HL-60/S4 treated with retinoic acid at 250 ng/mL for 4 days and 3 days (cell line): ENCODE data around the gene PARVA.
"Not testable (repeated sequence)": the region's sequence is repeated elsewhere in the genome, so short reads cannot be mapped to it uniquely, and the experiment has no call there.

Source experiments
- in situ Hi-C: fragments of 300-500 bp; cut with MboI; formaldehyde crosslinking; loops from 2 replicates; pipeline ENCODE4 v1.7.0; 2022; ENCODE audit warnings: low sequenced_read_pairs

Gene PARVA, protein sequence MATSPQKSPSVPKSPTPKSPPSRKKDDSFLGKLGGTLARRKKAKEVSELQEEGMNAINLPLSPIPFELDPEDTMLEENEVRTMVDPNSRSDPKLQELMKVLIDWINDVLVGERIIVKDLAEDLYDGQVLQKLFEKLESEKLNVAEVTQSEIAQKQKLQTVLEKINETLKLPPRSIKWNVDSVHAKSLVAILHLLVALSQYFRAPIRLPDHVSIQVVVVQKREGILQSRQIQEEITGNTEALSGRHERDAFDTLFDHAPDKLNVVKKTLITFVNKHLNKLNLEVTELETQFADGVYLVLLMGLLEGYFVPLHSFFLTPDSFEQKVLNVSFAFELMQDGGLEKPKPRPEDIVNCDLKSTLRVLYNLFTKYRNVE

DNA sequence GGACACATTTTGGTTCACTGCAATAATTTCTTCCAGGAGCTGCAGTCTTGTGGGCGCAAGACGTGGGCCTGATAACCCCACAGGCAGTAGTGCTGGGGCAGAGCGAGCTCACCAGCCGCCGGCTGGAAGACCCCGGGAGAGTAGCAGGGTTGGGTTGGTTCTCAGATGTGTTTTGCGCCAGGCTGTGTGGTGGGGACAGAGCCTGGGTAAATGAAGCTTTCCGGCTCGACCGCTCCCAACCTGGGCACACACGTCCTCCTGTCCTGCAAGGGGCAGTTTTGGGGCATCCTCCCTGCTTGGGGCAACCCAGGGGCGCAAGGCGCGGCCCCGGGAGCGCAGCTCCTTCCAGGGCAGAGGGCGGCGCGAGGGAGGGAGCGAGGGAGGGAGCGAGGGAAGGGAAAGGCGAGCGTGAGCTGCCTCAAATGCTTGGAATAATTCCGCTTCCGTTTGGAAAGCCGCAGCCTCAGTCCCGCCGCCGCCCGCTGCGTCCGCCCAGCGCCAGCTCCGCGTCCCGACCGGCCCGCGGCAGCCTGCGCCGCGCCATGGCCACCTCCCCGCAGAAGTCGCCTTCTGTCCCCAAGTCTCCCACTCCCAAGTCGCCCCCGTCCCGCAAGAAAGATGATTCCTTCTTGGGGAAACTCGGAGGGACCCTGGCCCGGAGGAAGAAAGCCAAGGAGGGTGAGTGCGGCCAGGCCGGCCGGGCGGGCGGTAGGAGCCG lies at the start of gene PARVA:
Gene PARVA, plus strand, starts transcription at position 466 of the 718 bp plus-strand sequence. Its CDS starts 77 bp downstream, at position 543.
- in situ Hi-C loops = no loop called here

DNA sequence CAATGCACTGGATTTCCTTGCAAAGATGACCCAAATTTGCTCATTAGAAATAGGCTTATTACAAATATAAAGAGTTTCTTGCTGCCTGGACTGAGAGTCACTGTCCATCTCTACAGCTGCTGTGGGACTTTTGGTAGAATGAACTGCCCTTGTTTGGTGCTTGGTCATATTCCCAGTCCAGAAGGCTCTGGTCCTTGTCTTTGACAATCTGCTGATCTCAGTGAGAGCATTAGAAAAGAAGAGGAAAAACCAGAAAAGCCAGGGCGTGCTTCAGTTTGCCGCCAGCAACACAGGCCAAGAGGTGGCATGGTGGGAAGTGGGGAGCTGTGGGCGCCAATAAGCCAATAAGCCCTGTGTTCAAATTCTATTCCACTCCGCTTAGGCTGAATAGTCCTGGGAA lies 48.2 kb upstream of the PARVA start:
- in situ Hi-C loops = no loop called here

DNA sequence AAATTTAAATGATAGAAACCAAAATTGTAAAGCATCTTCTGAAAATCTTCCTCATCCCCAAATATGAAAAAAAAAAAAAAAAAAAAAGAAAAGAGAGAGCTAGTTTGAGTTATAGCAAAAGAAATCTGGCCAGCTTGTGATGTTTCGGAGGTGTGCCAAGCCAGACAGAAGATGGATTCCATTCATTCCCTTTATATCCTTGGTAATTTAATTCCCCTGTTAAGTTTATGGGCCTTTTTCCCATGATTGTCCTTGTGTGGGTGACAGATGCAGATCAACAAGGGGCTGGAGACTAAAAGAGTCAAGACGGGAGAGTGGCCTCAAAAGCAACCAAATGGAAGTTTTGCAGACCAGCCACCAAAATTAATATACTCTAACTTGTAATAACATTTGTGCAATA lies 47.6 kb upstream of the PARVA start:
- in situ Hi-C loops = no loop called here

DNA sequence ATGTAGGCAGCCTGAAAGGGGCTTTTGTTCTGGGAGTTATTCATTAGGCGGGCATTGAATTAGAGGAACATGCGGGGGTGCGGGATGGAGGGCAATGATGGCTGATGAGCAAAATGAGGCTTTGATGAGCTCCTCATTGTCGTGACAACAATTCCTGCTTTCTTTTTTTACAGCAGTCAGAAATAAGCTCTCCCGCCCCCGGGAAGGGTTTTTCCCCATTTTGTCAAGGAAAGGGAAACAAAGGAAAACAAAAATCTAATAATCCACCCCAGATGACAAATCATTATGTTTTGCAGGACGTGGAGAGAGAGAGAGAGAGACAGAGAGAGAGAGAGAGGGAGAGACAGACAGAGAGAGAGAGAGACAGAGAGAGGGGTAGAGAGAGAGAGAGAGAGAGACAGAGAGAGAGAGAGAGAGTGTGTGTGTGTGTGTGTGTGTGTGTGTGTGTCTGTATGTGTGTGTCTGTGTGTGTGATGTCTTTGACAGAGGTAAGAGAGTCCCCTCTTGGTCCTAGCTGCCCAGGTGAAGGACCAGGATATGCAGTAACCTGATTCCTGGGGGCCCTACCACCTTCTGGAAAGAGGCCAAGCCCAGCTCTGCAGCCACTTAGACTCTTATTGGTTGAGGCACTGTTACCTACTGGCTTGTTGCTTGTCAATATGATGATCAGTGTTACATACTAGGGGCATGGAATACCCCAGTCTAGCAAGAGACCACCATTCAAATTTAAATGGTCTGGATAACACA lies 46.7 kb upstream of the PARVA start:
- in situ Hi-C loops = no loop called here

DNA sequence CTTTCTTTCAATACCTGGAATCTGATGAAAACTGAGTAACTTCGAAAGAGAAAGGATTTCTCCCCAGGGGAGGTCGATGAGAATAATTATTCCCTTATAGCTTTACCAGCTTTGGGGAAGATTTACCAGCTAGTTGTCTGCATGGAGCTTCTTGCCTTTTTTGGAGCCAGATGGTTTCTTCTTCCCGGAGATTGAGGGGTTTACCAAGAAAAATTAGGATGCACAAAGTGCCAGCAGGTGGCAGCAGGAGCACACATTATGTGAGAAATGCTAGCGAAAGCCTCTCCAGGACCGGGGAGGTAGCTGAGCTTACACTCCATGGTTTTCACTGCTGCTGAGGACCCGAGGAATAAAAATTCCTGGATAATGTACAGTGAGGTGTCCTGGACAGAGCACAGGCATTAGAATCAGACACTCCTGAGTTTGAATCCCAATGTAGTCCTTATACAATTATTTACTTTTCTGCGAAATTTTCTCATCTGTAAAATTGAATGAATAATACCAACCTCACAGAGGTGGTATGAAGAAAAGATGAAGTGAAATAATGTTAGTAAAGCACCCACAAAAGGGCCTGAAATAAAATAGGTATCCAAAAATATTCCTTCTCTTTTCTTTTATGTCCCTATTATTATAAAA lies 46.0 kb upstream of the PARVA start:
- in situ Hi-C loops = no loop called here

DNA sequence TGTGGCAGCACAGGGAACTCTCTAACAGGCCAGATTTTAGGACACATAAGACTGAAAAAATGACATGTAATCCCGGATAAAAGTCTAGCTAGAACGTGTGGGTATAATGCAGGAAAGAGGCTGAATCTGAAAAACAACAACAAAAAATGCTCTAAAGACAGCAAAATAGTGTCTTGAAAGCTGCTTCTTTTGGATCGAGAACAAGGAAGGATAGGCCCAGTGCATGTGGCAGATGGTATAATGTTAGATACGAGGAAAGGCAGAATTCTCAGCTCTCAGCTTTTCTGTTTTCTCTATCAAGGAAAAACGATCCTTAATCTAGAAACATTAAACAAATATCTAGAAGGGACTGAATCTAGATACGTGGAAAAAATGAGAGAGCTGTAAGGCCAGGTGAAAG lies 33.8 kb upstream of the PARVA start:
- in situ Hi-C loops = no loop called here

DNA sequence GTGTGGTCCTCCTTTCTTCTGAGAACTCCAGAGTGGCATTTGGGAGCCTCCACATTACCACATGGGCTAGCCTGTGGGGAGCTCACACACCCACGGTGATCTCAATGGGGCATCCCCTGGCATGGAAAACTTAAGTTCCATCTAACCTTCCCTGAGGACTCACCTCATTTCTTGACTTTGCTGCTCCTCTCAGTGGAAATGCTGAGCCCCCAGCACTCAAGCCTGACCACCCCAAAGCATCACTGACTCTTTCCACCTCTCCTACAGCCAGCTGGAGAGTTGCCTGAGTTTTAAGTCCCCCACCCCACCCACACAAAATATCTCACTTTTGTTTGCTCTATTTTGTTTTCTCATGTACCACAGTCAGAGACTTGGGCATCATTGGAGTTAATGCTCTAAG lies 23.8 kb upstream of the PARVA start:
- in situ Hi-C loops = no loop called here

DNA sequence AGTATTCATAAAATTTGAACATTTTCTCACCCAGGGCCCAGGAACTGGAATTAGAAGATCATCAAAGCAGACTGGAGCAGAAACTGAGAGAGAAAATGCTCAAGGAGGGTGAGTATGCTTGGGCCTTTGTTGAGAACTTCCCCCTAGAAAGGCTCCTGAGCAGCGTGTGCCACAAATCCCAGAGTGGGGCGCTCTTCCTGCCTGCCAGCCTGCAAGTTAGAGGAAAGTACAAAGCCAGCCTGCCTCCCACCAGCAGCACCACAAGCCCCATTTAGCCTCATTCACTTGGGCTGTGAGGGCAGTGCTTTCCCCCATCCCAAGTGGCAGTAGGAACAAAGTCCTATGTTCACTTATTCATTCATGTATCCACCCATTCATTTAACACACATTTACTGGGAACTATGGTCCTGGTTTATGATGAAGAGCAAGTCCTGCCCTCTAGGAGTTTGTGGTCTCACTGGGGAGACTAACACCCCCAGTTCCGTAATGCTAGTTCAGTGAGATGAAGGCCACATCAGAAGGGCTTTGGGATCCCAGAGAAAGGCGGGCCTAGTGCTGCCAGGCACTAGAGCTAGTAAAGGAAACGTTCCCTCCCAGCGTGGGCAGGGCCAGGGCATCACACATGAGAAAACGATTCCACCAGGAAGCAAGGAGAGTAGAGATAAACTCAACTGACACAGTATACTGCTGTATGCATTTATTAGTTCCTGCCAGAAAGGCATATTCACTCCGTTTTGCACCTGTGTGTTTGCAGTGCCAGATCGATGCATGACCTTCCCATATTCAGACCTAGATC lies 22.4 kb upstream of the PARVA start:
- in situ Hi-C loops = no loop called here

DNA sequence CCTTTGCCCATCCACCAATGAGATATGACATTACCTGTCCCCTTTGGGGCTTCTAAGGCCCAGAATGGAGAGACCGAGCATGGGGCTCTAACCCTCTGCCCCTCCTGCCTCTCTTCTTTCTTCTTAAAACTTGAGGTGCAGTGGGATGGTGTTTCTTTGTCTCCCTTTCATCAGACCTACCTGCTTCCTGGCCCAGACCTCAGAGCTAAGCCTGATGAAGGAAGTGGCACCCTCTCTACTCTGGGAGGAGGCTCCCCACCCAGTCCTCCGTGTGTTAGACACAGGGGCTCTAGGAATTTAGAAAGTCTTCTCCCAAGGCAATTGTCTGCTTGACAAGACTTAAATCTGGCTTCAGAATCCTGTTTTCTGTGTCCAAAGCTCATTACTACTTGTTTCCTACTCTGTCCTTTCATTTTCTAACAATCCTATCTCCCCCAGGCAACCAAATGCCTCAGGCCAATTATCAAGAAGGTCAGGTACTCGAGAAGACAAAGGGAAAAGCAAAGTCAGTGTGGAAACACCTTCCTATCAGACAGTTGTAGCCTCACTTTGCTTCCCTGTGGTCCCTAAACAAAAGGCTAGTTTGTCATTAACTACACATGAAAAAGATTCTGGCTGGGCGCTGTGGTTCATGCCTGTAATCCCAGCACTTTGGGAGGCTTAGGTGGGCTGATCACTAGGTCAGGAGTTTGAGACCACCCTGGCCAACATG lies 20.3 kb upstream of the PARVA start:
- in situ Hi-C loops = no loop called here

DNA sequence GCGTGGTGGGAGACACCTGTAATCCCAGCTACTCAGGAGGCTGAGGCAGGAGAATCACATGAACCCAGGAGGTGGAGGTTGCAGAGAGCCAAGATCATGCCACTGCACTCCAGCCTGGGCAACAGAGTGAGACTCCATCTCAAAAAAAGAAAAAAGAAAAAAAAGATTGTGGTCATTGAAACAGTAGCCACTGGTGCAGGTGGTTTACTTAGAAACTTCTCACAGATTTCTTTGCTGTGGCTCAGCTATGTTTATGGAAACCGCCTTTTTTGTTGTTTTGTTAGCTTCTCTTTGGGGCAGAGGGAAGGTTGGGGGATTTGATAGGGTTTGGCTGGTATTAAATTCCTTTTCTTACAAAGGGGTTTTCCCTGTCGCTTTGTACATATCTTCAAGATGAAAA lies 19.7 kb upstream of the PARVA start:
- in situ Hi-C loops = not testable (repeated sequence)

DNA sequence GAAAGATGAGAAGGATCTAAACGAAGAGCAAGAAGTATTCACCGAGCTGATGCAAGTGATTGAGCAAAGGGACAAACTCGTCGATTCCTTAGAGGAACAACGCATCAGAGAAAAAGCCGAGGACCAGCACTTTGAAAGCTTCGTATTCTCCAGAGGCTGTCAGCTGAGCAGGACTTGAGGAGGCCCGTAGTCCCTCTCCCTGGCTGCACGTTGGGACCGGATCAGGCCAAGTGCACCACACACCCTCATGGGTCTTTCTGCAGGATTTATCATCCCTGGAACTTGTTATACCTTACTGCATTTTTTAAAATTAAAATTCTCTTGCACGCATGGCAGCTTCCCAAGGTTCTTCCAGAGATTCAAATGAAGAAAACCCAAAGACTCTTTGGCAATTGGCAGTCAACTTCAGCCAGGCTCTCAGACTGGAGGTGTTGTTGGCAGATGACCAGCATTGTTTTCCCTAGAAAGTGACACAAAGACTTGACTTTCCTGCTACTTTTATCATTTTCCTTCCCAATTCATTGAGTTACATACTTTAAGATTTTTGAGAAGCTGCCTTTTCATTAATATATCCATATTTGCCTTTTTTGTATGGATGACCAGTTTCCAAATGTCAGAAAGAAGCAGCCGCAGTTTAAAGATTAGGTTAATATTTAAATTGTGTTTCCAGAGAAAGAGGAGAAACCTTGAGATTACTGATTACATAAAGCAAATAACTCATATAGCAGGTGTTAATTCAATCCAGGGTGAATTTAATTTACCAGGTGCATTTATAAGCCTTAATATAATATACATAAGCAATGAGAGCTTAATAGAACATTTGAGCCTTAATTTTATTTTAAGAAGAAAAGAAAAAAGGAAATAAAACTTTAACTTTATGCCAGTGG lies 18.8 kb upstream of the PARVA start:
- in situ Hi-C loops = no loop called here

DNA sequence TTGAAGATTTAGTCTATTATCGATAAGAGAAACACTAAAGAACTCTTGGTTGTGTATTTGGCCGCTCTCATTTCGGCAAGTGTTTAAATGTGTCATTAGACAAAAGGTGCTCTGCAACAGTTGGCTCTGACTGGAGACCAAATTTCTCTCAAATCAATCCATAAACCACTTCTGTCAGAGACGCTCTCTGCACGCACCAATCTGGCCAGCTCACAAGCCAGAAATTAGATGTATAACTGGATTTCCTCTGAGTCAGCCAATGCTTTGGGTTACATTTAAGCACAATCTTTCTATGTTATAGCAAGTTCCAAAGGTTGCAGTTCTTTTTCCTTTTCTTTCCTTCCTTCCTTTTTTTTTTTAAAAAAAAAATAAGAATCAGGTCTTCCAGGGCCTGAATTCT lies 17.6 kb upstream of the PARVA start:
- in situ Hi-C loops = no loop called here

DNA sequence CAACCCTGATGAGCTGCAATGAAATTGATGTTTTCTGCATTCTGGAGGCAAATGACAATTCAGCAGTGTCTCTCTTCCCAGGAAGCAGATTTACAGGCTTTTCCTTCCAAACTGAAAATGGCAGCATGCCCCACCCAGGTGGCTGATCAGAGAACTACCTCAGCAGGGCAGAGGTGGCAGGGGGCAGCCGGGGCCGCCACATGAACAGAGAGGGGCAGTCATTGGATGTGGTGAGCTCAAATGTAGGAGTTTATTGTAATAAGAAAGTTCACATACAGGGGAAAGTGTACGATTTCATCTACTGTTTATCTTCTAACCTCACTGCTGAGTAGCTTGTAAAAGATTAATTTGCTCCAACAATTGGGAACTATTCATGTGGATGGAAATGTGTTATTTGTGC lies 15.7 kb upstream of the PARVA start:
- in situ Hi-C loops = no loop called here

DNA sequence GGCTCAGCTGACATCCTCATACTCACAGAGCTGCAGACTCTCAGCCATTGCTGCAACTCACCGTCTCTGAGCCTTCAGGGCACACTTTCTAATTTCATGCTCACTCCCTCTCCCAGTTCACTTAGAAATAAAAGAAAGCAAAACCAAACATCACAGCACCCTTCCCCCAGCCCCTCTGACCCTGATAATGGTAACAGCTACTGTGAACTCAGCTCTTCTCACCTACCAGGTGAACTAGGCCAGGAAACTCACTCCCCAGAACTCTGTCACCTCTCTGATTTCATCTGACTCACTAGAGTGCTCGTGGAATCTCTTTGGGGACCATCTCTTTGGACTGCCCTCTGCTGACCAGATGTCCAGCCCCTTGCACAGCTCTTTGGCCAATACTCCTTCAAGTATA lies 14.5 kb upstream of the PARVA start:
- in situ Hi-C loops = no loop called here

DNA sequence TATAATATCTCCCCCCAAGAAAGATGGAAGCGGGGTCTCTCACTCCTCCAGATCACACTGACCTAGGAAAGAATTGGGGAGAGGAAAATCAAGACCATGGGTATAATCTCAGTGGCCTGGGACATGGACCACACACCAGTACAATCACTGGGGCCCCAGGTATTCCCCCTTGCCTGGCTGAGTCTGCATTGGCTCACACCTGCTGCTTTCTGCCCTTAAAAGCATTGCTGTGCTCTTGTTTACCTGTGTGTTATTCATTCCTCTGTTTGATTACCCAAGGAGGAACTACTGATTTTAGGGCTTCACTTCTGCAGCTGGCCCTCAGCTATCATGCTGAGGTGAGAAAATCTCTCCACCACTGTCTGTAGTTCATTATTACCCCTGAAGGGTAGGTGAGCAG lies 14.0 kb upstream of the PARVA start:
- in situ Hi-C loops = no loop called here

DNA sequence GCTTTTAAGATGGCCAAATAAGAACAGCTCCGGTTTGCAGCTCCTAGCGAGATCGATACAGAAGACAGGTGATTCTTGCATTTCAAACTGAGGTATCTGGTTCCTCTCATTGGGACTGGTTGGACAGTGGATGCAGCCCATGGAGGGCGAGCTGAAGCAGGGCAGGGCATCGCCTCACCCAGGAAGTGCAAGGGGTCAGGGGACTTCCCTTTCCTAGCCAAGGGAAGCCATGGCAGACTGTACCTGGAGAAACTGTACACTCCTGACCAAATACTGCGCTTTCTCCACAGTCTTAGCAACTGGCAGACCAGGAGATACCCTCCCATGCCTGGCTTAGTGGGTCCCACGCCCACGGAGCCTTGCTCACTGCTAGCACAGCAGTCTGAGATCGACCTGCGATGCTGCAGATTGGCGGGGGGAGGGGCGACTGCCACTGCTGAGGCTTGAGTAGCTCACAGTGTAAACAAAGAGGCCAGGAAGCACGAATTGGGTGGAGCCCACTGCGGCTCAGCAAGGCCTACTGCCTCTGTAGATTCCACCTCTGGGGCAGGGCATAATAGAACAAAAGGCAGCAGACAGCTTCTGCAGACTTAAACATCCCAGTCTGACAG lies 11.3 kb upstream of the PARVA start:
- in situ Hi-C loops = not testable (repeated sequence)

DNA sequence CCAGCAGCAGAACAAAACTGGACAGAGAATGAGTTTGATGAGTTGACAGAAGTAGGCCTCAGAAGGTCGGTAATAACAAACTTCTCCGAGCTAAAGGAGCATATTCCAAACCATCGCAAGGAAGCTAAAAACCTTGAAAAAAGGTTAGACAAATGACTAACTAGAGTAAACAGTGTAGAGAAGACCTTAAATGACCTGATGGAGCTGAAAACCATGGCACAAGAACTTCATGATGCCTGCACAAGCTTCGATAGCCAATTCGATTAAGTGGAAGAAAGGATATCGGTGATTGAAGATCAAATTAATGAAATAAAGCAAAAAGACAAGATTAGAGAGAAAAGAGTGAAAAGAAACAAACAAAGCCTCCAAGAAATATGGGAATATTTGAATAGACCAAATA lies 10.3 kb upstream of the PARVA start:
- in situ Hi-C loops = not testable (repeated sequence)

DNA sequence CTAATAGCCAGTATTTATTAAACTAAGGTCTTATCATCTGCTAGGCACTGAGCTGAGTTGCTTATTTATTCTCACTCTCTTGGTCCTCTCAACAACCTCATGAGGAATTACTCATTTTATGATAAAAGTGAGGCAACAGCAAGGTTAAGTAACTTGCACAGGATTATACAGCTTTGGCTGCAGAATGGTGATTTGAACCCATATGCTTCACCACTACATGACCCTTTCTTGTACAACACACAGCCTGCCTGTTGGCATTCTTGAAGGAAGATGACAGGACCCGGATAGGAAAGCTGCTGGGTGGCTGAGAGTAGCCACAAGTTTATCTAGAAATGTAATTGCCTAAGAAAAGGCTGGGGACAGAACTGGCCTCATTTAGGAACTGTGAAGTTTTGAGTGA lies 5.3 kb upstream of the PARVA start:
- in situ Hi-C loops = no loop called here
